ENCODE results near the gene ACTN3. TPM values are rescaled to one million over a fixed set of nuclear protein-coding genes. Genes with fewer than 3 reads are reported as not detected.

ACTN3 gene
- total RNA-seq, 1 experiment from 2014 or later: 18.5 TPM

DNA sequence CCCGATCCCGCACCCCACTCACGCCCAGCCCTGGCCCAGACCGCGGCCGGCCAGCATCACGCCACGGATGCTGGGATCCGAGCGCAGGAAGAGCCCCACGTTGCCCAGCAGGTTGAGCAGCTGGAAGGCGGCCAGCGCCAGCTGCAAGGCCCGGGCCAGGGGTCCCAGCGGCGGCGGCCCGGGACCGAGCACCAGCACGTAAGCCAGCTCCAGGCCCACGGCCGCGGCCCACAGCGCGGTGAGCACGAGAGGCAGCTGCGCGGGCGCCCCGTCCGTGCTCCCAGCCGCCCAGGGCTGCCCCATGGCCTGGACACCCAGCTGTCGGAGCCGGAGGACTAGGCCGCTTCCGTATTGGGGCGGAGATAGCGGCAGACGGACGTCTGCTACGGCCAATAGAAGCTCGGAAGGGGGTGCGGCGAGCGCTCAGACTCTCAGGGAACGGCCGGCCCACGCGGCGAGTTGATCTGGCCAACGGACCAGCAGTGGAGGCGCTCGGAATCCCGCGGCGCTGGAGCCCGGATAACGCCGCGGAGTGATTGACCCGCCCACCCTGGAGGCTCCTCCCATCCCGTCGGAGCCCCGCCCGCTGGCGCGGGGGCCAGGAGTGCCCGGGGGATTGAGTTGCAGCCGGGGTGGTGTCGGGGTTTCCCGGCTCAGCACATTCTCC, 869 bp upstream of the ACTN3 start, which contains the start of gene ZDHHC24:
Gene ZDHHC24, minus strand, starts transcription at position 348 of the 667 bp plus-strand sequence. Its CDS starts 45 bp downstream, at position 303.
- ChIA-PET POLR2A (interaction anchor here (0.5 to 2.0 kb wide), 14 partner anchors 18 to 757 kb away, joined by 3 to 23 read pairs (median 4); partner anchors contain the start of genes BBS1, CCDC87, CCS and DPP3), CTCF (interaction anchor here (0.6 to 2.9 kb wide), 18 partner anchors 34 to 476 kb away, joined by 3 to 34 read pairs (median 4); partner anchors contain the start of genes CCDC87, CCS, DPP3 and MRPL11)
- Mint-ChIP-seq H3K4me3 (peak within 1 kb of the TSS; percentile 85), H3K27me3 (ENCODE audit: low read depth) (no peaks in the 10 kb centered on the region), H3K27ac (peak within 1 kb of the TSS; percentile 93), H3K9me3 (no peaks in the 10 kb centered on the region), H3K4me1 (peaks cover 38% of the 10 kb centered on the region), H3K36me3 (no peaks in the 10 kb centered on the region; the same call in 1 of the 2 replicates)
- DNase-seq (ENCODE audit: low spot score): peak; percentile 98
- ATAC-seq: peak; percentile 85
- TF ChIP-seq, protein P1, sequence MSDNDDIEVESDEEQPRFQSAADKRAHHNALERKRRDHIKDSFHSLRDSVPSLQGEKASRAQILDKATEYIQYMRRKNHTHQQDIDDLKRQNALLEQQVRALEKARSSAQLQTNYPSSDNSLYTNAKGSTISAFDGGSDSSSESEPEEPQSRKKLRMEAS (CRISPR knock-in tag; IDR thresholded peaks at IDR 0.05): peak; percentile 44; the same call in 1 of the 2 replicates
- TF ChIP-seq RELA (CRISPR knock-in tag; IDR thresholded peaks at IDR 0.05; ENCODE audit: borderline replicate concordance): peak; percentile 47; the same call in 1 of the 2 replicates
- TF ChIP-seq, protein P2, sequence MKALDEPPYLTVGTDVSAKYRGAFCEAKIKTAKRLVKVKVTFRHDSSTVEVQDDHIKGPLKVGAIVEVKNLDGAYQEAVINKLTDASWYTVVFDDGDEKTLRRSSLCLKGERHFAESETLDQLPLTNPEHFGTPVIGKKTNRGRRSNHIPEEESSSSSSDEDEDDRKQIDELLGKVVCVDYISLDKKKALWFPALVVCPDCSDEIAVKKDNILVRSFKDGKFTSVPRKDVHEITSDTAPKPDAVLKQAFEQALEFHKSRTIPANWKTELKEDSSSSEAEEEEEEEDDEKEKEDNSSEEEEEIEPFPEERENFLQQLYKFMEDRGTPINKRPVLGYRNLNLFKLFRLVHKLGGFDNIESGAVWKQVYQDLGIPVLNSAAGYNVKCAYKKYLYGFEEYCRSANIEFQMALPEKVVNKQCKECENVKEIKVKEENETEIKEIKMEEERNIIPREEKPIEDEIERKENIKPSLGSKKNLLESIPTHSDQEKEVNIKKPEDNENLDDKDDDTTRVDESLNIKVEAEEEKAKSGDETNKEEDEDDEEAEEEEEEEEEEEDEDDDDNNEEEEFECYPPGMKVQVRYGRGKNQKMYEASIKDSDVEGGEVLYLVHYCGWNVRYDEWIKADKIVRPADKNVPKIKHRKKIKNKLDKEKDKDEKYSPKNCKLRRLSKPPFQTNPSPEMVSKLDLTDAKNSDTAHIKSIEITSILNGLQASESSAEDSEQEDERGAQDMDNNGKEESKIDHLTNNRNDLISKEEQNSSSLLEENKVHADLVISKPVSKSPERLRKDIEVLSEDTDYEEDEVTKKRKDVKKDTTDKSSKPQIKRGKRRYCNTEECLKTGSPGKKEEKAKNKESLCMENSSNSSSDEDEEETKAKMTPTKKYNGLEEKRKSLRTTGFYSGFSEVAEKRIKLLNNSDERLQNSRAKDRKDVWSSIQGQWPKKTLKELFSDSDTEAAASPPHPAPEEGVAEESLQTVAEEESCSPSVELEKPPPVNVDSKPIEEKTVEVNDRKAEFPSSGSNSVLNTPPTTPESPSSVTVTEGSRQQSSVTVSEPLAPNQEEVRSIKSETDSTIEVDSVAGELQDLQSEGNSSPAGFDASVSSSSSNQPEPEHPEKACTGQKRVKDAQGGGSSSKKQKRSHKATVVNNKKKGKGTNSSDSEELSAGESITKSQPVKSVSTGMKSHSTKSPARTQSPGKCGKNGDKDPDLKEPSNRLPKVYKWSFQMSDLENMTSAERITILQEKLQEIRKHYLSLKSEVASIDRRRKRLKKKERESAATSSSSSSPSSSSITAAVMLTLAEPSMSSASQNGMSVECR (CRISPR knock-in tag; IDR thresholded peaks at IDR 0.05; ENCODE audit: borderline replicate concordance): 0 out of 2 replicates have a peak, but pooled peaks have one; percentile 30
- TF ChIP-seq, protein P3, sequence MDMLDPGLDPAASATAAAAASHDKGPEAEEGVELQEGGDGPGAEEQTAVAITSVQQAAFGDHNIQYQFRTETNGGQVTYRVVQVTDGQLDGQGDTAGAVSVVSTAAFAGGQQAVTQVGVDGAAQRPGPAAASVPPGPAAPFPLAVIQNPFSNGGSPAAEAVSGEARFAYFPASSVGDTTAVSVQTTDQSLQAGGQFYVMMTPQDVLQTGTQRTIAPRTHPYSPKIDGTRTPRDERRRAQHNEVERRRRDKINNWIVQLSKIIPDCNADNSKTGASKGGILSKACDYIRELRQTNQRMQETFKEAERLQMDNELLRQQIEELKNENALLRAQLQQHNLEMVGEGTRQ (CRISPR knock-in tag; IDR thresholded peaks at IDR 0.05): no peak
- no peak for TF ChIP-seq IRF2 (CRISPR knock-in tag; IDR thresholded peaks at IDR 0.05; ENCODE audit: borderline replicate concordance, low read depth)
- TF ChIP-seq SMAD4 (CRISPR knock-in tag; IDR thresholded peaks at IDR 0.05): no peak
- no peak for TF ChIP-seq CBFB (CRISPR knock-in tag; IDR thresholded peaks at IDR 0.05; ENCODE audit: low read depth)
- no peak for TF ChIP-seq ZNF317 (CRISPR knock-in tag; IDR thresholded peaks at IDR 0.05; ENCODE audit: borderline replicate concordance, low read depth)
- TF ChIP-seq PRRX2 (CRISPR knock-in tag; IDR thresholded peaks at IDR 0.05): no peak
- peak; percentile 66; the same call in 1 of the 2 replicates for TF ChIP-seq GABPB1 (CRISPR knock-in tag; IDR thresholded peaks at IDR 0.05)
- no peak for TF ChIP-seq ZNF232 (CRISPR knock-in tag; IDR thresholded peaks at IDR 0.05)
- TF ChIP-seq, protein P4, sequence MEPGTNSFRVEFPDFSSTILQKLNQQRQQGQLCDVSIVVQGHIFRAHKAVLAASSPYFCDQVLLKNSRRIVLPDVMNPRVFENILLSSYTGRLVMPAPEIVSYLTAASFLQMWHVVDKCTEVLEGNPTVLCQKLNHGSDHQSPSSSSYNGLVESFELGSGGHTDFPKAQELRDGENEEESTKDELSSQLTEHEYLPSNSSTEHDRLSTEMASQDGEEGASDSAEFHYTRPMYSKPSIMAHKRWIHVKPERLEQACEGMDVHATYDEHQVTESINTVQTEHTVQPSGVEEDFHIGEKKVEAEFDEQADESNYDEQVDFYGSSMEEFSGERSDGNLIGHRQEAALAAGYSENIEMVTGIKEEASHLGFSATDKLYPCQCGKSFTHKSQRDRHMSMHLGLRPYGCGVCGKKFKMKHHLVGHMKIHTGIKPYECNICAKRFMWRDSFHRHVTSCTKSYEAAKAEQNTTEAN (CRISPR knock-in tag; IDR thresholded peaks at IDR 0.05): no peak
- TF ChIP-seq, protein P5, sequence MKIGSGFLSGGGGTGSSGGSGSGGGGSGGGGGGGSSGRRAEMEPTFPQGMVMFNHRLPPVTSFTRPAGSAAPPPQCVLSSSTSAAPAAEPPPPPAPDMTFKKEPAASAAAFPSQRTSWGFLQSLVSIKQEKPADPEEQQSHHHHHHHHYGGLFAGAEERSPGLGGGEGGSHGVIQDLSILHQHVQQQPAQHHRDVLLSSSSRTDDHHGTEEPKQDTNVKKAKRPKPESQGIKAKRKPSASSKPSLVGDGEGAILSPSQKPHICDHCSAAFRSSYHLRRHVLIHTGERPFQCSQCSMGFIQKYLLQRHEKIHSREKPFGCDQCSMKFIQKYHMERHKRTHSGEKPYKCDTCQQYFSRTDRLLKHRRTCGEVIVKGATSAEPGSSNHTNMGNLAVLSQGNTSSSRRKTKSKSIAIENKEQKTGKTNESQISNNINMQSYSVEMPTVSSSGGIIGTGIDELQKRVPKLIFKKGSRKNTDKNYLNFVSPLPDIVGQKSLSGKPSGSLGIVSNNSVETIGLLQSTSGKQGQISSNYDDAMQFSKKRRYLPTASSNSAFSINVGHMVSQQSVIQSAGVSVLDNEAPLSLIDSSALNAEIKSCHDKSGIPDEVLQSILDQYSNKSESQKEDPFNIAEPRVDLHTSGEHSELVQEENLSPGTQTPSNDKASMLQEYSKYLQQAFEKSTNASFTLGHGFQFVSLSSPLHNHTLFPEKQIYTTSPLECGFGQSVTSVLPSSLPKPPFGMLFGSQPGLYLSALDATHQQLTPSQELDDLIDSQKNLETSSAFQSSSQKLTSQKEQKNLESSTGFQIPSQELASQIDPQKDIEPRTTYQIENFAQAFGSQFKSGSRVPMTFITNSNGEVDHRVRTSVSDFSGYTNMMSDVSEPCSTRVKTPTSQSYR (CRISPR knock-in tag; IDR thresholded peaks at IDR 0.05): no peak
- peak; percentile 64; the same call in 1 of the 2 replicates for TF ChIP-seq SP1 (CRISPR knock-in tag; conservative IDR thresholded peaks at IDR 0.05)
- TF ChIP-seq ETV6 (CRISPR knock-in tag; IDR thresholded peaks at IDR 0.05): no peak
- TF ChIP-seq NFE2L1 (CRISPR knock-in tag; IDR thresholded peaks at IDR 0.05): no peak
- peak; percentile 77 for TF ChIP-seq NFYB (CRISPR knock-in tag; conservative IDR thresholded peaks at IDR 0.05; ENCODE audit: low read depth)
- no peak for TF ChIP-seq NR2C2 (CRISPR knock-in tag; IDR thresholded peaks at IDR 0.05)
- no peak for TF ChIP-seq ZNF671 (CRISPR knock-in tag; IDR thresholded peaks at IDR 0.05)
- TF ChIP-seq, protein P6, sequence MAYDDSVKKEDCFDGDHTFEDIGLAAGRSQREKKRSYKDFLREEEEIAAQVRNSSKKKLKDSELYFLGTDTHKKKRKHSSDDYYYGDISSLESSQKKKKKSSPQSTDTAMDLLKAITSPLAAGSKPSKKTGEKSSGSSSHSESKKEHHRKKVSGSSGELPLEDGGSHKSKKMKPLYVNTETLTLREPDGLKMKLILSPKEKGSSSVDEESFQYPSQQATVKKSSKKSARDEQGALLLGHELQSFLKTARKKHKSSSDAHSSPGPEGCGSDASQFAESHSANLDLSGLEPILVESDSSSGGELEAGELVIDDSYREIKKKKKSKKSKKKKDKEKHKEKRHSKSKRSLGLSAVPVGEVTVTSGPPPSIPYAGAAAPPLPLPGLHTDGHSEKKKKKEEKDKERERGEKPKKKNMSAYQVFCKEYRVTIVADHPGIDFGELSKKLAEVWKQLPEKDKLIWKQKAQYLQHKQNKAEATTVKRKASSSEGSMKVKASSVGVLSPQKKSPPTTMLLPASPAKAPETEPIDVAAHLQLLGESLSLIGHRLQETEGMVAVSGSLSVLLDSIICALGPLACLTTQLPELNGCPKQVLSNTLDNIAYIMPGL (CRISPR knock-in tag; IDR thresholded peaks at IDR 0.05): peak; percentile 78; the same call in 1 of the 2 replicates
- TF ChIP-seq TCF7 (CRISPR knock-in tag; IDR thresholded peaks at IDR 0.05; ENCODE audit: low read depth): no peak
- TF ChIP-seq, protein P7, sequence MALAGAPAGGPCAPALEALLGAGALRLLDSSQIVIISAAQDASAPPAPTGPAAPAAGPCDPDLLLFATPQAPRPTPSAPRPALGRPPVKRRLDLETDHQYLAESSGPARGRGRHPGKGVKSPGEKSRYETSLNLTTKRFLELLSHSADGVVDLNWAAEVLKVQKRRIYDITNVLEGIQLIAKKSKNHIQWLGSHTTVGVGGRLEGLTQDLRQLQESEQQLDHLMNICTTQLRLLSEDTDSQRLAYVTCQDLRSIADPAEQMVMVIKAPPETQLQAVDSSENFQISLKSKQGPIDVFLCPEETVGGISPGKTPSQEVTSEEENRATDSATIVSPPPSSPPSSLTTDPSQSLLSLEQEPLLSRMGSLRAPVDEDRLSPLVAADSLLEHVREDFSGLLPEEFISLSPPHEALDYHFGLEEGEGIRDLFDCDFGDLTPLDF (CRISPR knock-in tag; IDR thresholded peaks at IDR 0.05): no peak
